Endothelial cell (in vitro differentiated cells): ENCODE results near the gene SYT2. TPM values are rescaled to one million over a fixed set of nuclear protein-coding genes. Genes with fewer than 3 reads are reported as not detected.

ENCODE experiments used
- total RNA-seq: library from RNA; stranded (reverse); fragmentation: NEBNext Ultra II Directional; extraction: Animal tissue kit (Norgen Biotek cat#: 25700); gene quantifications from one replicate; pipeline ENCODE4 v1.2.1, GENCODE V29; 2021; ENCODE audit not compliant: unreplicated experiment

SYT2 gene
- total RNA-seq, 1 donor from 2014 or later: 0.33 TPM

Other genes with a start within 250 kb of the SYT2 start
- 195 TPM for gene KDM5B, start 98.0 kb upstream of the SYT2 start, total RNA-seq
- gene PCAT6, start 100.5 kb upstream of the SYT2 start, total RNA-seq: 2.0 TPM
- 13.5 TPM for gene RABIF, start 178.7 kb upstream of the SYT2 start, total RNA-seq
- gene KLHL12, start 216.8 kb upstream of the SYT2 start, total RNA-seq: 31.5 TPM
- 52.9 TPM for gene ADIPOR1, start 247.9 kb upstream of the SYT2 start, total RNA-seq